Liver (tissue), 3 donors: ENCODE data around the gene STAT5B.

Source experiments
- JUND ChIP-seq, 2 donors: IDR thresholded peaks; 2 replicates each; pipeline ENCODE4 v1.6.1; 2016; ENCODE audit warnings: antibody characterized with exemption in 2 of 2
- RAD21 ChIP-seq, 2 donors: IDR thresholded peaks; 2 replicates each; pipeline ENCODE4 v1.6.1; 2016; ENCODE audit warnings: antibody characterized with exemption in 2 of 2, mild to moderate bottlenecking in 2 of 2
- TAF1 ChIP-seq: conservative IDR thresholded peaks from 2 replicates; pipeline ENCODE4 v1.6.1; 2016; ENCODE audit warnings: antibody characterized with exemption, mild to moderate bottlenecking
- YY1 ChIP-seq: IDR thresholded peaks from 2 replicates; pipeline ENCODE4 v1.6.1; 2016; ENCODE audit warnings: antibody characterized with exemption, mild to moderate bottlenecking
- TF ChIP-seq, protein P1 (sequence below): IDR thresholded peaks from 2 replicates; pipeline ENCODE4 v1.6.1; 2016; ENCODE audit warnings: antibody characterized with exemption, mild to moderate bottlenecking
- TF ChIP-seq, protein P2 (sequence below): fragments of 150-350 bp; IDR thresholded peaks from 2 replicates; pipeline ENCODE4 v1.5.1; 2017; ENCODE audit warnings: improper control_type of control experiment, low read depth, low read length; ENCODE audit not compliant: missing input control
- donor health status: healthy.
- donor health status: healthy.

DNA sequence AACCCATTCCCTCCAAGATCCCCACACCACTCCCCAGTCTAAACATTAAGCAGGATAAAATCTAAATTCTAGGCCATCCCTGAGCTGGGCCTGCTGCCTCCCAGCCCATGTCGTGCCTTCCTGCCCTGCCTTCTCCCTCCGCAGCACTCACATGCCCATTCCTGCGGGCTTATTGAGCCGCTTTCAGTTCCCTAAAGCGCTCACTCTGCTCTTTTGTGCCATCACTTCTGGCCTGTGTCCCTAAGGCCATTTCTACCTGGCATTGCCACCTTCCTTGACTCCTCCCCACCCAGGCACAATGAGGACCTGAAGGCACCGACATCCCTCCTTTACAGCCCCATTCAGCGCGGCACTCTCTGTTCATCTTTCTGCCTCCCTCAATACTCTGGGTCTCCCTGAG is 108.4 kb downstream of the STAT5B start:
- TF ChIP-seq, protein P1, sequence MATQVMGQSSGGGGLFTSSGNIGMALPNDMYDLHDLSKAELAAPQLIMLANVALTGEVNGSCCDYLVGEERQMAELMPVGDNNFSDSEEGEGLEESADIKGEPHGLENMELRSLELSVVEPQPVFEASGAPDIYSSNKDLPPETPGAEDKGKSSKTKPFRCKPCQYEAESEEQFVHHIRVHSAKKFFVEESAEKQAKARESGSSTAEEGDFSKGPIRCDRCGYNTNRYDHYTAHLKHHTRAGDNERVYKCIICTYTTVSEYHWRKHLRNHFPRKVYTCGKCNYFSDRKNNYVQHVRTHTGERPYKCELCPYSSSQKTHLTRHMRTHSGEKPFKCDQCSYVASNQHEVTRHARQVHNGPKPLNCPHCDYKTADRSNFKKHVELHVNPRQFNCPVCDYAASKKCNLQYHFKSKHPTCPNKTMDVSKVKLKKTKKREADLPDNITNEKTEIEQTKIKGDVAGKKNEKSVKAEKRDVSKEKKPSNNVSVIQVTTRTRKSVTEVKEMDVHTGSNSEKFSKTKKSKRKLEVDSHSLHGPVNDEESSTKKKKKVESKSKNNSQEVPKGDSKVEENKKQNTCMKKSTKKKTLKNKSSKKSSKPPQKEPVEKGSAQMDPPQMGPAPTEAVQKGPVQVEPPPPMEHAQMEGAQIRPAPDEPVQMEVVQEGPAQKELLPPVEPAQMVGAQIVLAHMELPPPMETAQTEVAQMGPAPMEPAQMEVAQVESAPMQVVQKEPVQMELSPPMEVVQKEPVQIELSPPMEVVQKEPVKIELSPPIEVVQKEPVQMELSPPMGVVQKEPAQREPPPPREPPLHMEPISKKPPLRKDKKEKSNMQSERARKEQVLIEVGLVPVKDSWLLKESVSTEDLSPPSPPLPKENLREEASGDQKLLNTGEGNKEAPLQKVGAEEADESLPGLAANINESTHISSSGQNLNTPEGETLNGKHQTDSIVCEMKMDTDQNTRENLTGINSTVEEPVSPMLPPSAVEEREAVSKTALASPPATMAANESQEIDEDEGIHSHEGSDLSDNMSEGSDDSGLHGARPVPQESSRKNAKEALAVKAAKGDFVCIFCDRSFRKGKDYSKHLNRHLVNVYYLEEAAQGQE = no peak
- TF ChIP-seq JUND (IDR thresholded peaks at IDR 0.05) (no peak), TAF1 (no peak), RAD21 (IDR thresholded peaks at IDR 0.05) (no peak), YY1 (no peak)
- TF ChIP-seq, protein P2, sequence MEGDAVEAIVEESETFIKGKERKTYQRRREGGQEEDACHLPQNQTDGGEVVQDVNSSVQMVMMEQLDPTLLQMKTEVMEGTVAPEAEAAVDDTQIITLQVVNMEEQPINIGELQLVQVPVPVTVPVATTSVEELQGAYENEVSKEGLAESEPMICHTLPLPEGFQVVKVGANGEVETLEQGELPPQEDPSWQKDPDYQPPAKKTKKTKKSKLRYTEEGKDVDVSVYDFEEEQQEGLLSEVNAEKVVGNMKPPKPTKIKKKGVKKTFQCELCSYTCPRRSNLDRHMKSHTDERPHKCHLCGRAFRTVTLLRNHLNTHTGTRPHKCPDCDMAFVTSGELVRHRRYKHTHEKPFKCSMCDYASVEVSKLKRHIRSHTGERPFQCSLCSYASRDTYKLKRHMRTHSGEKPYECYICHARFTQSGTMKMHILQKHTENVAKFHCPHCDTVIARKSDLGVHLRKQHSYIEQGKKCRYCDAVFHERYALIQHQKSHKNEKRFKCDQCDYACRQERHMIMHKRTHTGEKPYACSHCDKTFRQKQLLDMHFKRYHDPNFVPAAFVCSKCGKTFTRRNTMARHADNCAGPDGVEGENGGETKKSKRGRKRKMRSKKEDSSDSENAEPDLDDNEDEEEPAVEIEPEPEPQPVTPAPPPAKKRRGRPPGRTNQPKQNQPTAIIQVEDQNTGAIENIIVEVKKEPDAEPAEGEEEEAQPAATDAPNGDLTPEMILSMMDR = no peak
